Measurements from ENCODE around the gene STAG2.

The STAG2 gene

DNA sequence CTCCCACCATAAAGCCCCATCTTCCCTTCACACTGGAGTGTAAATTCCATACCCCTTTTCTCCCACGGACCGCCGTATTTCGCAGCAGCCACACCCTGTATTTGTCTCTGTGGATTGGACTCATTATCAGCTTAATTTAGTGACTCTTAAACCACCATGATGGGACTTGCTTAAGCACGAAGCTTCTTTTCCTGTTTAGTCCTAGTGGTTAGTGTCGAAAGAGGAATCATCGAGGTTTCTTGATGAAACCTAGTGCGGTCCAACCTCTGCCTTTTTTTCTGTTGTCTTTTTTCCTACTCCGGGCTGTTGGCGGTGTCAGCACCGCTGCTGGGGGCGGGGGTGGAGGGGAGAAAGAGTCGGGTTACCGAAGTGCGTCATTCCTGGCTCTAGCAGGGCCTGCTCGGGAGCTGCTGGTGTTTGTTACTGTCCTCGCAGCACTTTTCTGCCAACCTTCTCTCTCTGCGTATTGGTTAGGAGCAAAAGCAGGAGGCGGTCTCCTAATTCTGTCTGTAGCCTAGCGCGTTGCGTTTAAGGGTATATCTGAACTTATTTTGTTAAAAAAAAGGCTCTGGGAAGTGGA lies 1.4 kb downstream of the STAG2 start:
- DNase-seq, result peak; percentile 92
- TF ChIP-seq GATA1 (IDR thresholded peaks at IDR 0.05; ENCODE audit: low read depth, low read length) (no peak), POLR2A (IDR thresholded peaks at IDR 0.05; ENCODE audit: low read length) (peak; percentile 91)

DNA sequence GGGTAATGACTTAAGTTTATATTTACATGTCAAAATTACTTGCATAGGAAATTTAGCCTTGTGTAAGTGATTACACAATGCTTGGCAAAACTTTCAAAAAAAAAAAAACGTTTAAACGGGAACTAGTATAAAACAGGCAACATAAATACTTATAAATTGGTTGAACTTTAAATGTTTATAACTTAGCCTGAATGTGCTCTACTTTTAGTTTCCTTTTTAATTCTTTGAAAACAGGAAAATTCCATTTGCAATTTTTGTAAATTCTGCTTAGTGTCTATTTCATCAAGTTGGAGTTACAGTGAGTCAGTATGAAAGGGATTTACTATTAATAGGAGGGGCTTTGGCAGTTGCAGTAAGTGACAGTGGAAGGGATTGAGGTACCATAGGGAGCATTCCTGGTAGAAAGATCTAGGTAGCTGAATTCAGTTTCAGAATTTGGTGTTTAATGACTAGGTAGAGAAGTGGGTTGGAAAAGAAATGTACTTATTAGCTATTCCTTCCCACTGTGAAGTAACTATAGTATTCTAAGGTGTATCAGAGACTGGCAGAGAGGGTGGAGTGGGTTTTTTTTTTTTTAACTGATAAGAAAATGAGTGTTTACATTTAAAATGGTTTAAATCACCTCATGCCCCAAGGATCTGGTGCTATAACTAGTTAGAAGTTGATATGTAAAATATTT lies 2.8 kb downstream of the STAG2 start:
- DNase-seq, result peak; percentile 51 to 60

DNA sequence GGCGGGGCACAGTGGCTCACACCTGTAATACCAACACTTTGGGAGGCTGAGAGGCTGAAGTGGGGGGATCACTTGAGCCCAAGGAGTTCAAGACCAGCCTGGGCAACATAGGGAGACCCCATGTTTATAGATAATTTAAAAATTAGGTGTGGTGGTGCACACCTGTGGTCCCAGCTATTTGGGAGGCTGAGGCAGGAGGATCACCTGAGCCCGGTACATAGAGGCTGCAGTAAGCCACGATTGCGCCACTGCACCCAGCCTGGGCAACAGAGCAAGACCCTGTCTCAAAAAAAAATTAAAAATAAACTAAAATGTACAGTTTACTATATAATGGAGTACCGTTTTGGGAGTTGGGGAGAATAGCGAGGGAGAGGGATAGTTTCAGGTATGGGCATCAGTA lies 4.2 kb downstream of the STAG2 start:
- DNase-seq, result no peak
- no peak for TF ChIP-seq GATA1 (IDR thresholded peaks at IDR 0.05; ENCODE audit: low read depth, low read length)
- no peak for TF ChIP-seq POLR2A (IDR thresholded peaks at IDR 0.05; ENCODE audit: low read length)

More for the DNA sequence above, 2.8 kb downstream of the STAG2 start:
- no peak for TF ChIP-seq GATA1 (IDR thresholded peaks at IDR 0.05; ENCODE audit: low read depth, low read length)
- peak; percentile 37 for TF ChIP-seq POLR2A (IDR thresholded peaks at IDR 0.05; ENCODE audit: low read length)

DNA sequence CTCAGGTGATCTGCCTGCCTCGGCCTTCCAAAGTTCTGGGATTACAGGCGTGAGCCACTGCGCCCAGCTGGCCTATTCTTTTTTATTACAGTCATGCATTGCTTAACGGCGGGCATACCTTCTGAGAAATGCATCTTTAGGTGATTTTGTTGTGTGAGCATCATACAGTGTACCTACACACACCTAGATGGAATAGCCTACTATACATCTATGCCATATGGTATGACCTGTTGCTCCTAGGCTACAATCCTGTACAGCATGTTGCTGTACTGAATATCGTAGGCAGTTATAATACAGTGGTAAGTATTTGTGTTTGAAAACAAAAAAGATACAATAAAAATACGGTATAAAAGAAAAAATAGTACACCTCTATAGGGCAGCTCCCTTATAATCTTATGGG lies 6.0 kb downstream of the STAG2 start:
- TF ChIP-seq POLR2A (IDR thresholded peaks at IDR 0.05; ENCODE audit: low read length) (no peak), GATA1 (IDR thresholded peaks at IDR 0.05; ENCODE audit: low read depth, low read length) (no peak)
- DNase-seq, result no peak

DNA sequence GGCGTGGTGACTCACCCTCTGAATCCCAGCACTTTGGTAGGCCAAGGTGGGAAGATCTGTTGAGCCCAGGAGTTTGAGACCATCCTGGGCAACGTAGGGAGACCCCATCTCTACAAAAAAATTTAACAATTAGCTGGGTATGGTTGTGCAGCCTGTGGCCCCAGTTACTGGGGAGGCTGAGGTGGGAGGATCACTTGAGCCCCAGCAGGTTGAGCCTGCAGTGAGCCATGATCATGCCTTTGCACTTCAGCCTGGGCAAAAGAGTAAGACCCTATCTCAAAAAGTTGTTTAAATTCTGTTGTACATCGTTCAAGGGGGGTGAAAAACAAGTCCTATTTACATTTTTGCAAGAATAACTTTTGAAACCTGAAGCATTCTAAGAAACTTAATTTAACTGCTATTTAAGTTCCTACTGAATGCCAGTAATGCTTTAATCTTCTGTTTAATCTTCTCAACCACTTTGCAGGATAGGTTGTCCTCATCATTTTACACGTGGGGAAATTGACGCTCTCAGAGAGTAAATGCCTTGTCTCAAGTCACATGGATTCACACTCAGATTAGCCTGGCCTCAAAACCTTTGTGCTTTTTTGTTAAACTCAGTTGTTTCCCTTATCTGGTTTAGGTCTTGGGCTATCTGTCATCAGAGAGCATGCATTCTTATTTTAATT lies 7.0 kb downstream of the STAG2 start:
- DNase-seq, result no peak
- TF ChIP-seq GATA1 (IDR thresholded peaks at IDR 0.05; ENCODE audit: low read depth, low read length), result no peak
- no peak for TF ChIP-seq POLR2A (IDR thresholded peaks at IDR 0.05; ENCODE audit: low read length)

DNA sequence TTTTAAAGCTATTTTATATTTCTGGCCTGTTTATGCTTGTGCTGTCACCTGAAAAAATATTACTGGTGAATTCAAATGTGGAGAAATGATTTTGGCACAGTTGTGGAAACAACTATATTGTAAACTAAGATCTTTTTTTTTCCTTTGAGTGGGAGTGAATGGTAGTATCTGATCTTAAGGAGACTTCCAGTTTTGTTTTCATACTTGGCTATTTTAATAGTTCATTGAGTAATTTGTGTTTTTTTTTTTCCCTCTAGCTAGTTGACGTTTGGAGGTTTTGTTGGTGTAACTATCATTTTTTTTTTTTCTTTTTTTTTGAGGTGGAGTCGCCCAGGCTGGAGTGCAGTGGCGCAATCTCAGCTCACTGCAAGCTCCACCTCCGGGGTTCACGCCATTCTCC lies 10.5 kb downstream of the STAG2 start:
- no peak for DNase-seq

DNA sequence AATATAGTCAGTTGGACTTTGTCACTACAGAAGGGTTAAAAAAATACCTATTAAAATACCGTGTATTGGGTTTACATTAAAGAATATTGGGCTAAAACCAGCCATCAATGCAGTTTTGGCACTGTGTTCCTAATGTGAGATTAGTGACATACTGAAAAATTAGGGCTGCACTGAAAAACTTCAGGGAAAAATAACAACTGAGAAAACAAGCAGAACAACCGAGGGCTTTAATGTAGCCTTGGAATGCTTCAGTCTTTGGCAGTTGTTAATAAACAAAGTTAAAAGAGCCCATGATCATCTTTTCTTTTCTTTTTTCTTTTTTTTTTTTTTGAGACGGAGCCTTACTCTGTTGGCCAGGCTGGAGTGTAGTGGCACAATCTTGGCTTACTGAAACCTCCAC lies 12.4 kb downstream of the STAG2 start:
- no peak for DNase-seq
- TF ChIP-seq POLR2A (IDR thresholded peaks at IDR 0.05; ENCODE audit: low read length) (no peak), GATA1 (IDR thresholded peaks at IDR 0.05; ENCODE audit: low read depth, low read length) (no peak)

More for the DNA sequence above, 10.5 kb downstream of the STAG2 start:
- TF ChIP-seq POLR2A (IDR thresholded peaks at IDR 0.05; ENCODE audit: low read length) (no peak), GATA1 (IDR thresholded peaks at IDR 0.05; ENCODE audit: low read depth, low read length) (no peak)

DNA sequence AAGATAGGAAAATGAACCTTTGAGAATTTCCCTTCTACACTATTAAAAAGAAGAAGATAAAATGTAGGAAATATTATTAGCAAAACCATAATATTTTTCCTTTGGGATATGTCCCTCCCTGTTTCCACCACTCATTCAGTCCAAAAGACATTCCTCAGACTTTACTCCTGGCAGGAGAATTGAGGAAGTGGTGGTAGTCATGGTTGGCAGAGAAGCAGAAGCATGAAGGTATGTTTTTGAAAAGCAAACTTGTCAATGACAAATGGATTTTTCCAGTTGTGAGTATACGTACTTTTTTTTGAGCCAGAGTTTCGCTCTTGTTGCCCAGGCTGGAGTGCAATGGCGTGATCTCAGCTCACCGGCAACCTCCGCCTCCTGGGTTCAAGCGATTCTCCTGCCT lies 13.7 kb downstream of the STAG2 start:
- TF ChIP-seq GATA1 (IDR thresholded peaks at IDR 0.05; ENCODE audit: low read depth, low read length), result no peak
- no peak for TF ChIP-seq POLR2A (IDR thresholded peaks at IDR 0.05; ENCODE audit: low read length)
- DNase-seq, result no peak

DNA sequence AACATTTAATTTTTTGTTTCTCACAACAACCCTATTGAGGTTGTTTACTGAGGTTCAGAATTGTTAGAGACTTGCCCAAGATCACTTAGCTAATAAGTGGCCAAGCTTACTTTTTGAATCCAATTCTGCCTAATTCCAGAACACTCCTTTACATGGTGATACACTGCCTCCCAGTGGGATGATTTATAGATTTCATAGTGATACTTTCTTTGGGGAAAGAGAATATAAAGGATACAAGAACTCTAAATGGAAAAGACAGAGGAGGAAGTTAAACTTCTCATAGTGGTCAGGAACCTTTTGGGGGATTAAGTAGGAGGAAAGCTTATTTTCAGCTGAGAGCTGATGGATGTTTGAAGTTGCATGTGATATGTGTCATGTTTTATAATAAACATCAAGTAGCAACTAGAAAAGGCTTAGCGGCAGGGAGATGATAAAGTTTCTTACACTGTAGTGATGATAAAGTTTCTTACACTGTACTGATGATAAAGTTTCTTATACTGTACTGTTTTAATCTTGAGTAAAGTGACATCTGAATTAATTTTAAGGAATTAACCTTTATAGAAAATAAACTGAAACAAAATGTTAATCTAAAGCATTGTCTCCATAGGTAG lies 15.3 kb downstream of the STAG2 start:
- peak; percentile 42 to 64 for DNase-seq
- no peak for TF ChIP-seq POLR2A (IDR thresholded peaks at IDR 0.05; ENCODE audit: low read length)
- TF ChIP-seq GATA1 (IDR thresholded peaks at IDR 0.05; ENCODE audit: low read depth, low read length), result no peak

DNA sequence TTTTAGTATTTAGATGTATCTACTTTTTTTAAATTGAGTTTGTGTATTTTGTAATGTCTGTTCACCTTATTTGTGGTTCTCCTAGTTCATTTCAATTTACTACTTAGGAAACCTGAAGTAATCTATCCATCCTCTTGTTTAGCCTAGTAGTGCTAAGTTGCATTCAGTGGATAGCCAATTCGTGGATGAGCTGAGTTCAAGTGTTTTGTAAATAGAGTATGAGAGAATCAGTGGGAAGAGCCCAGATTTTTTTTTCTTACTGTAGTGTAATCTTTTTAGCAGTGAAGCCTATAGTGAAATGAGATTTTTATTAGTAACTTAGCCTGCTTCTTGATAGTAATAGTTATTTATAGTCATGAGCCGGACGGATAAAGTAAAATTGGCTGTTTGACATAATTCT lies 21.7 kb downstream of the STAG2 start:
- no peak for DNase-seq
- no peak for TF ChIP-seq GATA1 (IDR thresholded peaks at IDR 0.05; ENCODE audit: low read depth, low read length)

DNA sequence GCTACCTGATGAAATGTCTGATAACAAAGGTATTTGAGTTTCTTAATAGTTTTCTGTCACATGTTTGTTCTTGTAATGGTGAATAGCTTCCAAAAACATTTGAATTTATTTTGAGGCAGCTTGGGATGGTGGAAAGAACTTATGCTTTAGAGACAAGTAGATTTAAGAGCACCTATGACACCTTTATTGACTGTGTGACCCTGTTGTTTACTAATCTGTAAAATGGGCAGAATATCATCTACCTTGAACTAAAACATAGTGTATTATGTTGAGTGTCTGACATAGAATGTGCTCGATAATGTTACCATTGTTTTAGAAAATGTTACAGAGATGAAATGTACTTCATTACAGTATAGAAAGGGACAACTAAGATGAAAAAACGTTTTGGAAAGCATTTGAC lies 24.9 kb downstream of the STAG2 start:
- DNase-seq, result no peak
- no peak for TF ChIP-seq GATA1 (IDR thresholded peaks at IDR 0.05; ENCODE audit: low read depth, low read length)
- no peak for TF ChIP-seq POLR2A (IDR thresholded peaks at IDR 0.05; ENCODE audit: low read length)

DNA sequence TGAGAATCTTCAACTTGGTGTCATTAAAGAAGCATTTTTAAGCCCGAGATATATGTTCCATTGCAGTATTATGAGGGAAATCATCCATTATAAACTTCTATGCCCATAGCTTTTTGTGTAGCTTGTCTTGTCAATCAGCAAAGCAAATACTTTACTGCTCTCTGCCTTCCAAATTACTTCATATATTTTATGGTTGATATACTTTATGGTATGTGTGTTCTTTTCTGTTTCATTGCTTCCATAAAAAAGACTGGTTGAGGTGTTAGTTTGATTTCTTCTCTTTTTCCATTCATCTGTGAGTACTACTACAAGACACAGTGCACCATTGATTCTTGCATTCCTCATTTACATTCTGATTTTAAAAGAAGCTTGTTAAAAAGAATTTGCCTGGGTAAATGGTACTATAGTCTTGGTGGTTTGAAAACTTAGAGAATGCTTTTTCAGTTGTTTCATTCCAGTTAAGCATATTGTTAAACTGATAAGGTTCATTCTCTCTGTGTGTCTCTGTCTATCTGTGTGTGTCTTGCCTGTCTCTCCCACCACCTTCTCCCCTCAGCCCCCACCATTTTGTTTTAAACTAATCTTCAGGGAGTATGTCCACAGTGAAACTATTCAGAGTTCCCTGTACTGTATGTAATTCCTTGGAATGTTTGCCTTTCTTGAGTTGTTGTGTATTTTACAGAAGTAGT lies 27.1 kb downstream of the STAG2 start:
- TF ChIP-seq POLR2A (IDR thresholded peaks at IDR 0.05; ENCODE audit: low read length) (no peak), GATA1 (IDR thresholded peaks at IDR 0.05; ENCODE audit: low read depth, low read length) (no peak)
- peak; percentile 32 to 64 for DNase-seq

DNA sequence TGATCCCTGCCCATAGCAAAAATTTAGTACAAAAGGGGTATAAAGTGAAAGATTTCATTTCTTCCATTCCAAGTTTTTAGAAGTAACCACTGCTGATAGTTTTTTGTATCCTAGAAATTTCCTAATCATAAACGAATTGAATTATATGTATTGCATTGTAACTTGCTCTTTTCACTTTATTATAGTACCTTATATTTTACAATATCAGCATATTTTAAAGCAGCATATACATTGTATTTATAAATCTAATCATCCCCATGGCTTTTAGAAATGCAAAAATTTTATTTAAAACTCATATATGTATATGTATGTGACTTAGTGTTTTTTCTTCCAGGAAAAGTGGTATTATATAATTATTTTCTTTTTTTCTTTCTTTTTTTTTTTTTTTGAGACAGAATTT lies 27.7 kb downstream of the STAG2 start:
- no peak for DNase-seq
- no peak for TF ChIP-seq GATA1 (IDR thresholded peaks at IDR 0.05; ENCODE audit: low read depth, low read length)
- no peak for TF ChIP-seq POLR2A (IDR thresholded peaks at IDR 0.05; ENCODE audit: low read length)

DNA sequence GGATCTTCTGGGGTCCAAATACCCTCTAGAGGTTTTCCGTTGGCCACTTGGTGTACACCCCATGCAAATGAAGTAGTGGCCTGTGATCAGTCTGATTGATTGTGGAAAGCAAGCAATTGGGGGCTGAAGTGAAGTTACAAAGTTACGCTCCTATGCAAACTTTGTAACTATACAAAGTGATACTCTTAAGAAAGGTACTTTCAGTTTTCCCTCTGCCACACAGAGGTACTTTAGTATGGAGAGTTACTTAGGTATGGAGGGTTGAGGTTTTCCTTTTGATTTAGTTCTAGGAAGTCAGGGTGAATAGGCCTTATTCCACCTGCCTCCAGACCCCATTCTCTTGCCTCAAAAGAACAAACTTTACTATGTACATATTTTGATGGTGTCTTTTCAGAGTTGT lies 28.7 kb downstream of the STAG2 start:
- TF ChIP-seq POLR2A (IDR thresholded peaks at IDR 0.05; ENCODE audit: low read length) (no peak), GATA1 (IDR thresholded peaks at IDR 0.05; ENCODE audit: low read depth, low read length) (no peak)
- DNase-seq, result no peak

Measured in erythroblast (primary cell).